Endodermal cell (in vitro differentiated cells): ENCODE data around the gene SCIMP. TPM values are rescaled to one million over a fixed set of nuclear protein-coding genes. Genes with fewer than 3 reads are reported as not detected.

Source experiments
- DNase-seq: peaks from one replicate; pipeline ENCODE4 v3.0.0-alpha.2; 2017
- H3K27ac ChIP-seq: 2 replicates; pipeline ENCODE4 v1.5.1; 2013; ENCODE audit warnings: mild to moderate bottlenecking, low read depth, low read length, moderate library complexity
- H3K27me3 ChIP-seq: 2 replicates; pipeline ENCODE4 v1.6.1; 2013; ENCODE audit warnings: mild to moderate bottlenecking, low read length, moderate library complexity; ENCODE audit not compliant: insufficient read depth, control insufficient read depth, poor library complexity, severe bottlenecking
- H3K36me3 ChIP-seq: 2 replicates; pipeline ENCODE4 v1.7.0; 2013; ENCODE audit warnings: mild to moderate bottlenecking, low read length, moderate library complexity; ENCODE audit not compliant: control insufficient read depth, insufficient read depth
- H3K4me1 ChIP-seq: one replicate; pipeline ENCODE4 v1.7.0; 2013; ENCODE audit warnings: low read length; ENCODE audit not compliant: control insufficient read depth, insufficient read depth
- H3K4me3 ChIP-seq: 2 replicates; pipeline ENCODE4 v1.5.1; 2013; ENCODE audit warnings: mild to moderate bottlenecking, low read length, moderate library complexity
- H3K9ac ChIP-seq: 2 replicates; pipeline ENCODE4 v1.6.1; 2013; ENCODE audit warnings: mild to moderate bottlenecking, low read length, moderate library complexity; ENCODE audit not compliant: poor library complexity, severe bottlenecking; ENCODE audit errors: extremely low read depth
- H3K9me3 ChIP-seq: 2 replicates; pipeline ENCODE4 v1.6.1; 2013; ENCODE audit warnings: mild to moderate bottlenecking, low read length, moderate library complexity; ENCODE audit not compliant: control insufficient read depth
- H3K27ac Mint-ChIP-seq: 2 replicates; pipeline ENCODE4 v1.8.0; 2020; ENCODE audit warnings: mixed read lengths
- H3K27me3 Mint-ChIP-seq: 2 replicates; pipeline ENCODE4 v1.8.0; 2021; ENCODE audit warnings: mild to moderate bottlenecking, mixed read lengths; ENCODE audit not compliant: insufficient read depth
- H3K36me3 Mint-ChIP-seq: 2 replicates; pipeline ENCODE4 v1.8.0; 2020; ENCODE audit warnings: low read depth, mixed read lengths
- H3K4me1 Mint-ChIP-seq: 2 replicates; pipeline ENCODE4 v1.8.0; 2020; ENCODE audit warnings: mixed read lengths
- H3K4me3 Mint-ChIP-seq: 2 replicates; pipeline ENCODE4 v1.8.0; 2020; ENCODE audit warnings: mild to moderate bottlenecking, moderate library complexity, mixed read lengths
- H3K9me3 Mint-ChIP-seq: 2 replicates; pipeline ENCODE4 v1.8.0; 2020; ENCODE audit warnings: mild to moderate bottlenecking, mixed read lengths
- CTCF ChIP-seq: fragments of 200-600 bp; sonication (generic); conservative IDR thresholded peaks from 2 replicates; pipeline ENCODE4 v1.5.0; 2021; ENCODE audit warnings: antibody characterized with exemption, mild to moderate bottlenecking
- WGBS, 2 experiments: methylation state at CpG; one replicate each; pipeline versions ENCODE4 v1.1.5 to v1.1.7; 2013; ENCODE audit warnings: missing lambda C conversion rate in 2 of 2, mixed read lengths in 1 of 2; ENCODE audit not compliant: insufficient coverage in 1 of 2, insufficient read length in 1 of 2; 5-methylcytosine and 5-hydroxymethylcytosine counted together
- total RNA-seq, 2 donors: library from RNA; stranded (reverse); fragmentation: NEBNext Ultra II Directional in 1 of 2; extraction: Animal tissue kit (Norgen Biotek cat#: 25700) in 1 of 2; gene quantifications; 2 replicates in 1 of 2; 3 replicates in 1 of 2; pipeline ENCODE4 v1.2.1, GENCODE V29; 2021

SCIMP gene
- total RNA-seq, 2 donors from 2014 or later = not detected

- H3K36me3 ChIP-seq = peaks cover 3% of the 10 kb centered on the region
- Mint-ChIP-seq H3K27me3 (peaks cover 10% of the 10 kb centered on the region), H3K4me3 (peak within 1 kb of the TSS; percentile 82), H3K4me1 (peaks cover 19% of the 10 kb centered on the region), H3K27ac (peak within 1 kb of the TSS; percentile 79), H3K36me3 (peaks cover 3% of the 10 kb centered on the region), H3K9me3 (no peaks in the 10 kb centered on the region)
- H3K27me3 ChIP-seq = no peaks in the 10 kb centered on the region
- peak within 1 kb of the TSS; percentile 59 for H3K9ac ChIP-seq
- peak; percentile 99 for DNase-seq
- 0 to 1% methylated on average over 16 to 91 of the region's 98 CpGs for WGBS, 2 experiments
- H3K4me3 ChIP-seq = peak within 1 kb of the TSS; percentile 97
- TF ChIP-seq CTCF = peak; percentile 58
- H3K9me3 ChIP-seq = no peaks in the 10 kb centered on the region
- H3K4me1 ChIP-seq = no peaks in the 10 kb centered on the region
- peak within 1 kb of the TSS; percentile 78 for H3K27ac ChIP-seq
These were observed 47.4 kb upstream of the SCIMP start, which contains the start of gene RABEP1 for GRCh38 chr17:5281814-5282641. RABEP1 (plus strand) TSS chr17:5282284; CDS start chr17:5282487, 203 bp downstream.

- H3K27ac ChIP-seq = no peak overlapping the region
- H3K4me3 ChIP-seq = no peak overlapping the region
- Mint-ChIP-seq H3K4me3 (no peak overlapping the region), H3K9me3 (no peaks in the 10 kb centered on the region), H3K36me3 (no peaks in the 10 kb centered on the region), H3K4me1 (no peaks in the 10 kb centered on the region), H3K27me3 (peaks cover under 1% of the 10 kb centered on the region), H3K27ac (no peak overlapping the region)
- no peaks in the 10 kb centered on the region for H3K36me3 ChIP-seq
- no peaks in the 10 kb centered on the region for H3K9me3 ChIP-seq
- H3K4me1 ChIP-seq = no peaks in the 10 kb centered on the region
- DNase-seq = peak; percentile 24
- 83 to 90% methylated on average over 1 to 6 of the region's 6 CpGs for WGBS, 2 experiments
- no peak for TF ChIP-seq CTCF
- no peak overlapping the region for H3K9ac ChIP-seq
- no peaks in the 10 kb centered on the region for H3K27me3 ChIP-seq
These were observed 37.7 kb upstream of the SCIMP start for GRCh38 chr17:5272322-5272721.

GRCh38 chr17:5269241-5269960 is 34.7 kb upstream of the SCIMP start:
- Mint-ChIP-seq H3K27ac (no peak overlapping the region), H3K27me3 (no peaks in the 10 kb centered on the region), H3K4me3 (no peak overlapping the region), H3K36me3 (no peaks in the 10 kb centered on the region), H3K4me1 (no peaks in the 10 kb centered on the region), H3K9me3 (no peaks in the 10 kb centered on the region)
- DNase-seq = no peak
- Histone ChIP-seq H3K27ac (no peak overlapping the region), H3K27me3 (no peaks in the 10 kb centered on the region), H3K36me3 (no peaks in the 10 kb centered on the region), H3K9ac (no peak overlapping the region), H3K4me3 (no peak overlapping the region), H3K4me1 (no peaks in the 10 kb centered on the region), H3K9me3 (no peaks in the 10 kb centered on the region)
- no peak for TF ChIP-seq CTCF
- WGBS, 2 experiments = 88 to 93% methylated on average over 3 of the region's 4 CpGs
